Stimulated activated CD8-positive, alpha-beta memory T cell treated with anti-CD3 and anti-CD28 coated beads, Interleukin-12 subunit alpha, Interleukin-12 subunit beta, amount 100 ng/mL, for 24 hours (primary cell): ENCODE data around the gene SLC39A3.

ENCODE experiments used
- DNase-seq: peaks from one replicate; pipeline ENCODE4 v3.0.0-alpha.2; 2020; ENCODE audit errors: extremely low read depth

SLC39A3 gene

DNA sequence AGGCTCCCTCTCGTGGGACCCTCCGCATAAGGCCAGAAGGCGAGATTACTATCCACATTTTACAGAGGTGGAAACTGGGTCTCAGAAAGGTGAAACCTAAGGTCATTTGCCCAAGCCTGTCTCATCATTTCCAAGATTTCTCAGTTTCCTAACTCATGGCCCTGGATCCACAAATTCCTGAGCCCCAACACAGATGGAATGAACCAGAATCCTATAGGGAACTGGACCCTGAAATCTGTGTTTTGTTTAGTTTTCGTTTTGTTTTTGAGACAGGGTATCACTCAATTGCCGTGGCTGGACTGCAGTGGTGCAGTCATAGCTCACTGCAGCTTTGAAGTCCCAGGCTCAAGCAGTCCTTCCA lies 36.8 kb downstream of the SLC39A3 start:
- no peak for DNase-seq

DNA sequence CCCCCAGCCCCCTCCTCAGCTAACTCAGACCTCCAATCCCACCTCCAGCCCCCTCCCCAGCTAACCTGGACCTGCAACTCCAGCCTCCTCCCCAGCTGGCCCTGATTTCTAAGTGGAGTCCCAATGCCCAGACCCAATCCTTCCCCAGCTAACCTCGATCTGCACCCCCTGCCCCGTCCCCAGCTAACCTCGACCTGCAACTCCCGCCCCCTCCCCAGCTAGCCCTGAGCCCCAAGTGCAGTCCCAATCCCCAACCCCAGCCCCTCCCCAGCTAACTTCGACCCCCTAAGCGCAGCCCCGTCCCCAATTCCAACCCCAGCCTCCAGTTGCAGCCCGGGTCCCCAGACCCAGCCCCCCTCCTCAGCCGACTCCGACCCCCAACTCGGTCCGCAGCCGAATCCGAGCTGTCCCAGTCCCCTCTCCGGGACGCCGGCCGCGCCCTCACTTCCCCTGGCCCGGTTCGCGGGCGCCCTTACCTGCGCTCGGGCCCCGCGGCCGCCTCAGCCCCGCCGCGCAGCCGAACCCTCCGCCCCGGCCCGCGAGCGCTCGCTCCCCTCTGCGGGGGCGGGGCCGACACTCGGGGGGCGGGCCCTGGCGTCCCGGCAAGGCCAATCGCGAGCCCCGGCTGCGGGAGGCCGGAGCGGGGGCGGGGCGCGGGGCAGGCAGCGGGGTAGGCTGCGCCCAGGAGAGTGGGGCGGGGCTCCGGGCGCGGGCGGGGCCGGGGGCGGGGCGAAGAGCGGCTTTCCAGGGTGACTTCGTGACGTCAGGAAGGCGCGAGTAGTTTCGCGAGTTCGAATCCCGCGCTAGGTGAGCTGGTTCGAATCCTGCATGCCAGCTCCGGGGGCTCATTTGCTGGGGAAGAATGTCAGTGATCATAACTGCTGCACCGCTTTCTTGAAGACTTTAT lies 37.4 kb downstream of the SLC39A3 start, which contains the start of gene GNG7:
TSS of gene GNG7 (minus strand) at position 525 of the 907 bp plus-strand sequence. CDS start 182,006 bp downstream, outside the sequence.
- peak; percentile 86 for DNase-seq

GRCh38 chr19:2701361-2702169 lies 38.3 kb downstream of the SLC39A3 start:
- no peak for DNase-seq

- no peak for DNase-seq
Observed at GRCh38 chr19:2700660-2701360, 39.0 kb downstream of the SLC39A3 start.

- DNase-seq, result no peak
Observed at GRCh38 chr19:2699413-2700140, 40.2 kb downstream of the SLC39A3 start.

DNA sequence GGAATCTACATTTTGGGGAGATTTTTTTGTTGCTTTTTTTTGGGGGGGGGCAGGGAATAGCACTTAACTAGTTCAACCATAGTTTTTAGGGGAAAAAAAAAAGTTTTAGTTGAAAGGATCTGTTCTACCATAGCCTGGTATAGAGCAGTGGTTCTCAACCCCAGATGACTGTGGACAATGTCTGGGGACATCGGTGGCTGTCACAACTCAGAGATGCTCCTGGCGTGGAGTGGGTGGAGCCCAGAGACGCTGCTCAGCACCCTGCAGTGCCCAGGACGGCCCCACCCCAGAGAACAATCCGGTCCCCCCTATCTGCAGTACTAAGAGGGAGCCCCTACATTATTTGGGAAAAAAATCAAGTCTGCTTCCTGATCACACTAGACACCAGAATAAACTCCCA lies 45.6 kb downstream of the SLC39A3 start:
- DNase-seq, result no peak

DNA sequence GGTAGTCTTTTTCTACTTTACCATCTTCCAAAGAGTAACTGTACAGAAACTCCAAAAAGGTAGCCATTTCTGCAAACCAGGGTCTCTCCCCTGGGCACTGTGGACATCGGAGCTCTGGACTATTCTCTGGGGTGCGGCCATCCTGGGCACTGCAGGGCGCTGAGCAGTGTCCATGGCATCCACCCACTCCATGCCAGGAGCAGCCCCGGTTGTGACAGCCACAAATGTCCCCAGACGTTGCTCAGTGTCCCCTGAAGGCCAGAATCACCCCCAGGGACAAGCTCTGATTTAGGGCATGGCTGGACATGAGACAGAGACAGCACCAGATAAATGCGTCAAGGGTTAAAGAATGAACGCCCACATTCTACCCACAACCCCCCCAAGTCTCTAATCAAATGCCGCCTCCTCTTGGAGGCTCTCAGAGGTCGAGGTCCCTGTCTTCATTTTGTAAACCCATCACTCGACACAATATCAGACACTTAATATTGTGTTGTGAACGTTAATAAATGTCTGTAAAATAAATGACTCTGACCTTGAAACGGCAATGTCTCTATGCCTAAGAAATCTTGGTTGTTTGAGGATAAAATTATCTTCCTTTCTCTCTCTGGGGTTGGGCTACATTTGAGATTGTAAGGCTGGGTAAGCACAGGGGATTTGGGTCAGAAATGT lies 46.2 kb downstream of the SLC39A3 start:
- no peak for DNase-seq

DNA sequence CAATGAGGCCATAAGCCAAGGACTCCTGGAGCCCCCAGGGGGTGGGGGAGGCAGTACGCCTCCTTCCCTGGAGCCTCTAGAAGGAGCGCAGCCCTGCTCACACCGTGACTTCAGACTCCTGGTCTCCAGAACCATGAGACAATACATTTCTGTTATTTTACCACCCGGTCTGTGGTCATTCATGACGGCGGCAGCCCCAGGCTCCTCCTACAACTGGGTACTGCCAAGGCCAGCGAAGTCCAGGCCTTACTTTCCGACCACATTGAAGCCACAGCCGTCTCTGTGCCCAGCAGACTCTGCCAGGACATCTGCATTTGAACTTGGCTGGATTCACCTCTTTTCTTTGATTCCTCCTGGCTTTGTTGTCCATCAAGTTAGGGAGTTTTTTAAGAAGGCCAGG lies 47.9 kb downstream of the SLC39A3 start:
- no peak for DNase-seq

- DNase-seq, result no peak
Observed at GRCh38 chr19:2690856-2691255, 49.0 kb downstream of the SLC39A3 start.

GRCh38 chr19:2686360-2686759 lies 53.5 kb downstream of the SLC39A3 start:
- no peak for DNase-seq

DNA sequence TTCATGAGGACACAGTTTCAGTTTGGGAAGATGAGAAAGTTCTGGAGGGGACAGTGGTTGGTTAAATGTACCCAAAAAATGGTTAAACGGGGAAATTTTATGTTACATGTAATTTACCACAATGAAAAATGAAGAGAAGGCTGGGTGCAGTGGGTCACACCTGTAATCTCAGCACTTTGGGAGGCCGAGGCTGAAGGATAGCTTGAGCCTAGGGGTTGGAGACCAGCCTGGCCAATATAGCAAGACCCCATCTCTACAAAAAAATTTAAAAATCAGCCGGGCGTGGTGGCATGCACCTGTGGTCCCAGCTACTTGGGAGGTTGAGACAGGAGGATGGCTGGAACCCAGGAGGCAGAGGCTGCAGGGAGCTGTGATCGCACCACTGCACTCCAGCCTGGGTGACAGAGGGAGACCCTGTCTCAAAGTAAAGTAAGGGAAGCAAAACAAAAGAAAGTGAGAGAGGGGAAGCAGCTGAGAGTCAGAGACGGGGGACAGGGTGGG lies 54.6 kb downstream of the SLC39A3 start:
- no peak for DNase-seq

- no peak for DNase-seq
Observed at GRCh38 chr19:2683430-2684003, 56.3 kb downstream of the SLC39A3 start.
